ENCODE measurements around the gene TBC1D8.
"Not testable (repeated sequence)": the region's sequence is repeated elsewhere in the genome, so short reads cannot be mapped to it uniquely, and the experiment has no call there.

Gene TBC1D8

GRCh38 chr2:101064125-101064502, 87.1 kb downstream of the TBC1D8 start:
- no peak for DNase-seq

- DNase-seq = no peak
Measured at GRCh38 chr2:101063352-101064124, 87.6 kb downstream of the TBC1D8 start.

GRCh38 chr2:101058386-101058785, 92.8 kb downstream of the TBC1D8 start:
- no peak for DNase-seq

- no peak for DNase-seq
Measured at GRCh38 chr2:101057051-101057933, 93.9 kb downstream of the TBC1D8 start.

- DNase-seq = no peak
Measured at GRCh38 chr2:101053117-101053516, 98.1 kb downstream of the TBC1D8 start.

- no peak for DNase-seq
Measured at GRCh38 chr2:101052147-101052546, 99.0 kb downstream of the TBC1D8 start.

GRCh38 chr2:101050886-101051285, 100.3 kb downstream of the TBC1D8 start:
- DNase-seq = not testable (repeated sequence)

- DNase-seq = no peak
Measured at GRCh38 chr2:101048756-101049155, 102.4 kb downstream of the TBC1D8 start.

- DNase-seq = no peak
Measured at GRCh38 chr2:101047774-101048173, 103.4 kb downstream of the TBC1D8 start.

- no peak for DNase-seq
Measured at GRCh38 chr2:101047075-101047766, 104.0 kb downstream of the TBC1D8 start.

GRCh38 chr2:101045330-101045729, 105.9 kb downstream of the TBC1D8 start:
- no peak for DNase-seq

- DNase-seq = no peak
Measured at GRCh38 chr2:101041413-101041812, 109.8 kb downstream of the TBC1D8 start.

GRCh38 chr2:101040761-101041160, 110.4 kb downstream of the TBC1D8 start:
- DNase-seq = no peak

GRCh38 chr2:101040072-101040471, 111.1 kb downstream of the TBC1D8 start:
- no peak for DNase-seq

- no peak for DNase-seq
Measured at GRCh38 chr2:101038455-101039255, 112.5 kb downstream of the TBC1D8 start.

- no peak for DNase-seq
Measured at GRCh38 chr2:101037161-101037755, 113.9 kb downstream of the TBC1D8 start.

GRCh38 chr2:101036562-101036961, 114.6 kb downstream of the TBC1D8 start:
- no peak for DNase-seq

GRCh38 chr2:101032084-101032776, 119.0 kb downstream of the TBC1D8 start:
- DNase-seq = no peak

- DNase-seq = no peak
Measured at GRCh38 chr2:101030866-101031554, 120.2 kb downstream of the TBC1D8 start.

GRCh38 chr2:101027852-101028251, 123.3 kb downstream of the TBC1D8 start:
- no peak for DNase-seq
